ENCODE data around the gene LANCL2.
"Not testable (repeated sequence)": the region's sequence is repeated elsewhere in the genome, so short reads cannot be mapped to it uniquely, and the experiment has no call there.

Gene LANCL2

DNA sequence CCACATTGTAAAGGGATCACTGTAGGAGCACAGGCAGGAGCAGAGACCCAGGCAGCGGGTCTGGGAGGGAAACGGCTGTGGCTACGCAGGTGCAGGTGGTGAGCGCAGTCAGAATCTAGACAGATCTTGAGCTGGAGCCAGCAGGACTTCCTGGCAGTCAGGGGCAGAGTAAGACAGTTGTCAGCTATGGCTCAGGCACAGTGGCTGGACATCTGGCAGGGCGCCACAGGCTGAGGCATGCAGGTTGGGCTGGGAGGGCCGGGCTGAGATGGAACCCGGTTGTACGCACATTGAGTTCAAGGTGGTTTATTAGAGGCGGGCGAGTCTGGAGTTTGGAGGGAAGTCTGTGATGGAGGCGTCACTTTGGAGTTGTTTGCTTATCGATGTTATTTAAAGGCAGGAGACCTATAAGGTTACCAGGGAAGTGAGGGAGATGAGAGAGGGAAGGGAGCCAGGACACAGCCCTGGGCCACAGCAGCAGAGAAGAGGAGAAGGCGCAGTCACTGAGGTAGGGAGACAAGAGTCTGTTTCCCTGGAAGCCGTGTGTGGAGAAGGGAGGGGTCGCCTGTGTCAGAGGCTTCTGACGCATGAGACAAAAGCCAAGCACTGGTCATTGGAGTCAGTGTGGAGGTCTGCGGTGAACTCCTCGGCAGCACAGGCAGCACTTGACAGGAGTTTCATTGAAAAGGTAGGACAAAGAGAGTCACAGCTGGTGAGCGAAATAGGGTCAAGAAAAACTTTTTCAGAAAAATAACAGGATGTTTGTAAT is 73.8 kb downstream of the LANCL2 start:
- DNase-seq: no peak

DNA sequence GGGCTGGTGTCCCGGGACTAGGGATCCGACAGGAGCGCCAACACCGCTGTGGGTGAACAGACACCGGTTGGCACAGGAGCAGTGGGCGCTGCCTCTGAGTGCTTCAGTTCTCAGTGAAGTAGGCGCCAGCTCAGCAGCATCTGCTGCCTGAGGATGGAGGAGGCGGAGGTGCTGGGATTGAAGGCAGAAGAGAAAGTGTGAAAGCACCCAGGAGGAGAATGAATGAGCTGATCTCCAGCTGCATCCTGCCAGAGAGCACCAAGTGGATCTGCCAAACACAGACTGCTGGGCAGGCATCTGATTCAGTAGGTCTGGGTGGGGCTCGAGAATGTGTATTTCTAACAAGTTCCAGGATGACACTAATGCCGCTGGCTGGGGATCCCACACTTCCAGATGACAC is 74.5 kb downstream of the LANCL2 start:
- no peak for DNase-seq

DNA sequence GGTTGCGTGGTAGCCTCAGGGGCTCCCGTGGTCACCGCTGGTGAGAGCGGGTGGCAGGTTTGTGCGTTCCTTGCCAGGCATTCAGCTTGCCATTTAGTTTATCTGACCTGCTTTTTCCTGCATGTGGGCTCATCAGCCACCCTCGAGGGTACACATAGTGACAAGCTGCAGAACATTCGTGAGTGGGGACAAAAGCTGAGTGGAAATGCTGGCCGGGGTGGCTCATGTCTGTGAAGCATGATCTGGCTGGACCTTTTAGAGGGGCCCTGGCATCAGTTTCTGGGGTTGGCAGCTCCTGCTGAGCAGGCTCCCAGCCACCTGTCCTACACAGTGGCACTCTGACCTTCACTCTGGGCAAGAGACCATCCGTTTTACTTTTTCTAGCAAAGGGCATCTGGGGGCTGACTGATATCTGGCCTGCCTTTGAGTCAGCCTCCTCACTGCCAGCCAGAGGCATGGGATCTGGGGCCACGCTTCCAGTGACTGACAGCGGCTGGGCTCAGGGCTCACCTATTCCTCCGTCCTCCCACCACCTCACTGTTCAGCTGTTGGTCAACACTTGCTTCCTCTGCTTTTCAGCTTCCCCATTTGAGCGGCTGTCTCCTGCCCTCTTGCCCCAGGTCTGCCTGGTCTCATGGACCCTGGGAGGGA is 75.0 kb downstream of the LANCL2 start:
- DNase-seq: no peak

DNA sequence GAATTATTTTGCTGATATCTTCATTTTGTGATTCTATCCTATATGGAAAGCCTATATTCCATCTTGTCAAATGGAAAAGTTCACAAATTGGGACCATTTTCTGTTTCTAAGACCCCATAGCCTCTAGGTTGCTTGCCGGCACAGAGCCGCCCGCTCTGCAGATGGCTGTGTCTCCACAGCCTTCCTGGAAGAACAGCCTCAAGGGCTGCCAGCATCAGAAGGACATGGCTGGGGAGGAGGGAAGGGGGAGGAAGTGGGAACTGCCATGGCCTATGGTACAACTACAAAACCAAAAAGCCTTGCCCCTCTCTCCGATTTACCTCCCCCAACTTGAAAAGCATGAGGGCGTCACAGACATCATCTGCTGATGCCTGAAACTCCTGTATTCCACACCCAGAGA is 75.9 kb downstream of the LANCL2 start:
- no peak for DNase-seq

DNA sequence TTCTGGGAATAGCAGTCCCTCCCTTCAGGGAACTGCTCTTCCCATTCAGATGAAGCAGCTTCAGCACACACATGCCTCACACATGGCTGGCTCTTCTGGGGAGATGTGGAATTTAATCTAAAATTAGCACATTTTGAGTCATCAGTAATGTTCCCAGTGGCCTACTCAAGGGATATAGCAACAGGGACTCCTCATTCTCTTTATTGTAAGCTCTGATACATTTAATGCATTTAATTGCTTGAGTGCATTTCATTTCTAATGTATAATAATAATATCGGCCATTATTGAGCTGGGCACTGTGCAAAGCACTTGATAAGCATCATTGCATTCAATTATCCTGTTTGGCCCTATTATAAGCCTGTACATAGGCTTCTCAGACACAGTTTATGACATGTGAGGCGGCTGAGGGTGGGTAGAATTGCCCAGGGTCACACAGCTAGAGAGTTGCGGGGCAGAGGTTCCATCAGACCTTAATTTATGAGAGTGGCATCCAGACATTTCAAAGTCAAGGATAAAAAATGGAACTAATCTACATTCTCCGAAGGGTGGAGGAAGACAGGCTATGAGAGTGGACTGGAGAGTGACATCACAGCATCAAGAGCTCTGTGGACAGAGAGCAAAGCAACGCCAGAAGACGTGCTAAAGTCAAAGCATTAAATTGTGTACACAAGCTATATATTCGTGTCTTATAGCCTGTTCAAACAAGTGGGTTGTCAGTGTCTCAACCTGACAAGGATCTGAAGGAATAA is 76.8 kb downstream of the LANCL2 start:
- DNase-seq: no peak

DNA sequence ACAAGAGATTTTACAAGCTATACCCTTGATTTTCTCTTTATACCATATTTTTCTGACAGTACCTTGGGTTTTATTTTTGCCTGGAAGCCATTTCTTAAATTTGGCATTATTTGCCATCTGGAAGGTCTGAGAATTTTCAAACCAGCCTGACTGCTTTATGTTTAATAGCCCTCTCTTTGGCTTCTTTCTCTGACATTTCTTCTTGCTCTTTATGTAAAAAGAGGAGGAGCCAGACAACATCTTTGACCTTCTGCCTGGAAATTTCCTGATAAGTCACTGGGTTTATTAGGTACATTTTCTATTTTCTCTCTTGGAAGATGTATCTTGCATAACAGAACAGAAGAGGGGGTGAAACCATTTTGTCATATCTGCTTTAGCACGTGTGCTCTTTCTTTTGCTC is 79.6 kb downstream of the LANCL2 start:
- DNase-seq: no peak

DNA sequence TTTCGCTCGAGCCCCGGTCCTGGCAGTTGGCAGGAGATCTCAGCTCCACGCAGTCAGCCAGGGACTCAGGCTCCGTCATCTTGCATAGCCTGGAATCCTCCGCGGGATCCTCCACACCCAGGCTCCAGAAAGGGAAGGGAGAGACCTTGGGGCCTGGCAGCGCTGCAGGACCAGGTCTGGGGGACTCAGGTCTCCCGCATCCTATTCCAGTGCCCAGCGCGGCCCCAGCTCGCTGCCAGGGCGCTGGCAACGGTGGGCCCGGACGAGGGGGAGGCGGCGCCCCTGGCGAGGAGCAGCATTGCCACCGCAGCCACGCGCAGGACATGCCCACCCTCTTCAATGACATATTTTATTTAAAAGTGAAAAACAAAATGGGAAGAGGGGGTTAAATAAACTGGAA is 83.4 kb downstream of the LANCL2 start:
- no peak for DNase-seq

DNA sequence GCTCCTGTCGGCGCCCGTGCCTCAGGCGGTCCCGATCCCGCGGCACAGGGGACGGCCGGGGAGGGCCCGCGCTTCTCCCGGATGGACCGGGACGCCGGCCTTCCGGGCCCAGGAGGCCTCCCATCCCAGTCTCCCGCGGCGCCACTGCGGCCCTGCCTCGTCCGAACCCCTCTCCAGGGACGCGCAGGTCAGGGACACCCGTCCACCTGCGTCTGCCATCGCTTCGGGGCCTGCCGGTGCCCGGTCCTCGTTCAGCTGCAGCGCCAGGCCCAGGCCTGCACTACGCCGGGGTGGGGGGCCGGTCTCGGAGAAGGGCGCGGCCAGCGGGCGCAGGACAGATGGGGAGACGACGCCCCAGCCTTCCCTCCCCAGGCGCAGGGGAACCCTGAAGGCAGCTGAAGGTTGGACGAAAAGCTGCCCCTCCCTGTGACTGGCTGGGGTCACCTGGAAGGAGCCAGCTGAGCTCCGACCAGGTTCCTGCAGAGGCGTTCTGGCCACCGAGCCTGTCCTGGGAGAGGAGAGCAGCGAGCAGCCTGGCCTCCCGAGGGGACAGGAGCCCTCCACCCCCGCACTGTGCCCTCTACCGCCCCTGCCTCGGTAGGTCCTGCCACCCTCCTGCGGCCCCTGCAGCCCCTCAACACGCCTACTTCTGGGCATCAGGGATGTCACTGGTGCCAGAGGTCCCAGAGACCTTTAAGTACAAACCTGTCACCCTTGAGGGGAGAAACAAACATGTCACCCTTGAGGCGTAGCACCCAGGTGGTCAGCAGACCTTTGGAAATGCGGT is 84.3 kb downstream of the LANCL2 start:
- no peak for DNase-seq

DNA sequence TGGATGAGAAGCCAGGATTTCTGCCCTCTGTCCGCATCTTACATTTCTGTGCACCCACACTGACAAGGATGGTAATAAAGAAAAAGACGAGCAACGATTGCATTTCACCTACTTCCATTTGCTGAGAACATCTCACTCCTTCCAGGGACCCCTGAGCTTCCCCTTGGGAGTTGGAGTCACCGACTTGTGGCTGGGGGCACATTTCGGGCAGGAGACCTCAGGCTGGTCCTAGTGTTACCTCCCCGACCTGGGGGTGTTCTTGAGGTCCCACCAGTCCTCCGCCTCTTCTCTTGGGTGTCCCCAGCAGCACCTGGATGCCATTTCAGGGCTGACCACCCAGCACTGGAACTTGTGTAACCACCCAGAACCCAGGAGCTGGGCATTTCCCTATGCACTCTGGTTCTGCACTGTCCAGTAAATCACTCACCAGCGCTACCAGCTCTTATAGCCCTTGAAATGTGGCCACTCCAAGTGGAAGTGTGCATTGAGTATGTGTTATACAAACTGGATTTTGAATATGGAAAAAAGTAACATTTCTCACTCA is 84.9 kb downstream of the LANCL2 start:
- no peak for DNase-seq

DNA sequence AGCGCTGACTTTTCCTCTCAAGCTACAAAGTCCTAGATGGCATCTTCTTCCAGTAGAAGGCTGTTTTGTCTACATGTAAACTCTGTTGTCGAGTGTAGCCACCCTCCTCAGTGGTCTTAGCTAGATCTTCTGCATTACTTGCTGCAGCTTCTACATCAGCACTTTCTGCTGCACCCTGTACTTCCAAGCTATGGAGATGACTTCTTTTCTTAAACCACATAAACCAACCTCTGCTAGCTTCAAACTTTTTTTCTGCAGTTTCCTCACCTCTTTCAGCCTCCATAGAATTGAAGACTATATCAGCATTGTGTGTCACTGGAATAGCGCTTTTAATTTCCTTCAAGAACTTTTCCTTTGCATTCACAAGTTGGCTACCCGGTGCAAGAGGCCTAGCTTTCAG is 87.8 kb downstream of the LANCL2 start:
- DNase-seq: no peak

DNA sequence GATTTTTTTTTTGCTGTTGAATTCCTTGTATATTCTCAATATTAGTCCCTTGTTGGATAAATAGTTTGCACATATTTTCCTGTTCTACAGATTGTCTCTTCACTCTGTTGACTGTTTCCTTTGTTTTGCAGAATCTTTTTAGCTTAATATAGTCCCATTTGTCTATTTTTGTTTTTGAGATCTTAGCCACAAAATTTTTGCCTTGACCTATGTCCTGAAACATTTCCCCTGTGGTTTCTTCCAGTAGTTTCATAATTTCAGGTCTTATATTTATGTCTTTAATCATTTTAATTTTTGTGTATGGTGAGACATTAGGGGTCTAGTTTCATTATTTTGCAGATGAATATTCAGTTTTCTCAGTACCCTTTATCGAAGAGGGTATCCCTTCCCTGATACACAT is 92.7 kb downstream of the LANCL2 start:
- no peak for DNase-seq

DNA sequence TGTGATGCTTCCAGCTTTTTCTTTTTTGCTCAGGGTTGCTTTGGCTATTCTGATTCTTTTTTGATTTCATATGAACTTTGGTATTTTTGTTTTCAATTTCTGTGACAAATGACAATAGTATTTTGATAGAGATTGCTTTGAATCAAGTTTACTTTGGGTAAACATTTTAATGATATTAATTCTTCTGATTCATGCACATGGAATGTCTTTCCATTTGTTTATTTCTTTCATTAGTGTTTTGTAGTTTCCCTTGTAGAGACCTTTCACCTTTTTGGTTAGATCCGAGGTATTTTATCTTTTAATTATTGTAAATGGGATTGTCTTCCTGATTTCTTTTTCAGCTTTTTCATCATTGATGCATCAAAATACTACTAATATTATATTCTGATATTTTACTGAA is 93.2 kb downstream of the LANCL2 start:
- no peak for DNase-seq

DNA sequence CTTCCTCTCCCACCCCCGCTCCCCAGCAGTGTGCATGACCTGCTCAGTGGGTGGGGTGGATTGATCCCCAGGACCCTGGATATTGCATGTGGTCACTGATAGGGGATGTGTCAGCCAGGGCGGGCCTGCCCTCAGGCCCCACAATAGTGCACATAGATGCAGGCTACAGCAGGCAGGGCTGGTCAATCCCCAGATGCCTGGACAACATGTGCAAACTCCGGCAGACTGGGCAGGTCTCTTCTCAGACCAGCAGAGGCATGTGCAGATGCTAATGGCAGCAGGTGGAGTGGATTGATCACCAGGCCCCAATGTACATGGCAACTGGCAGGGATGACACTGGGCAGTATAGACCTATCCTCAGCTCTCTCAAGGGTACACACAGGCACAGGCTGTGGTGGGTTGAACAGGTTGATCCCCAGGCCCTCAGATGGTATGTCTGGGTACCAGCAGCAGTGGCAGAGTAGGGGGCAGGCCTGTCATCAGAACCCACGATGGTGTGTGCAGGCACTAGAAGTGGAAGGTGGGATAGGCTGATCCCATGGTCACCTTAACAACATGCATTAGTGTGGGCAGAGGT is 98.6 kb downstream of the LANCL2 start:
- no peak for DNase-seq

DNA sequence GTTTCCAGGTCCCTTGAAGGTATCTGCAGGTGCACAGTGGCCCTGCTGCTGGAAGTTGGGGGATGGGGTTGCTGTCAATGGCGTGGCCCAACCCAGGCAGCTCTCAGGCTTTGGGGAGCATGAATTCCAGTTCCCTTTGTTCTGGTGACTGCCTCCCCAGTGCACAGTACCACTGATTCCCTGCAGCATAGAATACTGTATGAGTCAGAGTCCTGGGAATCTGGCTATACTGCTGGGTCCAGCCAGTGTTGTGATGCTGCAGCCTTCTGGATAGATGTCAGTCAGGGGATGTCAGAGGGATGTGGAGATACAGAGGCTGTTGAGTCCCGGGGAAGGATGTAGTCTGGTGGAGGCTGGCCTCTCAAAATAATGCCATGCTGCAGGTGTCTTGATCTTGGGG is 99.3 kb downstream of the LANCL2 start:
- DNase-seq: no peak

DNA sequence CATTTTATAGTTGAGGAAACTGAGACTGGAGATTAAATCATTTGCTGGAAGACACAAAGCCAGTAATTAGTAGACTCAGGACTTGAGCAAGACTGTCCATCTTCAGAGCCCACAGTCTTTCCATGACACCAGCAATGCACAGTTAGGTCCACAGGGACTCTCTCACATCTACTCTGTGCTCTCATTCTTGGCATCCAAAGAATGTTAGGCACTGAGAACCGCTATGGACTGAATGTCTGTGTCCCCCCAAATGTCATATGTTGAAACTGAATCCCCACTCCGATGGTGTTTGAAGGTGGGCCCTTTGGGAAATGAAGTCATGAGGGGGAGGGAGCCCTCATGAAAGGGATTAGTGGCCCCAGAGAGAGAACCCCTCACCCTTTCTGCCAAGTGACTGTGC is 100.6 kb downstream of the LANCL2 start:
- no peak for DNase-seq

DNA sequence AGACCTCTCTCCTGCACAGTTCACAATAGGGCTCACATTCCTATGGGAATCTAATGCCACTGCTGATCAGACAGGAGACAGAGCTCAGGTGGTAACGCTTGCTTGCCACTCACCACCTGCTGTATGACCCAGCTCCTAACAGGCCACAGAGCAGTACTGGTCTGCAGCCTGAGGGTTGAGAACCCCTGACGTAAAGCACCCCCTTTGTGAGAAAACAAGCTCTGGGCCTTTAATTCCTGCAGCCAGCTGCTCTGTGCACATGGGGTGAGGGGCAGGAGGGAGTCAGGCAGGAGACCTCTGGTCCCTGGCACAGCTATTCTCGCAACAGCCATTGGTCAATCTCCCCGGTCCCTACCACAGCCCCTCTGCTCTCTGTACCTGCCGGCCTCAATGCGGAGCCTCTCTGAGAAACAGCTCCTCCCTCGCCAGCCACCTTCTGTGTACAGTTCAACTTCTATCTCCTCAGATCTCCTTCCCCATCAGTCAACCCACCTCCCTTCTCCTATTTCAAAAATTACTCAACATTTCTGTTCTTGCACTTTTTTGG is 102.0 kb downstream of the LANCL2 start:
- DNase-seq: no peak

DNA sequence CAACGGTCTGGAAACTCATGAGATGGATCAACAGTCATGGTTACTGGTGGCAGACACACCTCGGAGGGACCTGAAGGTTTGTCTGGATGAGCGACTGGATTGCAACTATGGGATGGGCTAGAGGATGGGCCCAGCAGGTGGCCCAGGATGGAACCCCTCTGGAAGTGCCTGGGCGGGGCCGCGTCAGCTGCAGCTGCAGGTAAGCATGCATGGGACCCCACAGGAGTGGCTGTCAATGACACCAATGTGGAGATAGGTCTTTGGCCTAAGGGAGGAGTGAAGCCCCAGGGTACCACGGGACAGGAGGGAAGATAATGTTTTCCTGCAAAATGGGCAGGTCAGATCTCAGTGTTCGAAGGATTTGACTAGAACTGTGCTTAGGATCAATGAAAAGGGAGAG is 103.4 kb downstream of the LANCL2 start:
- no peak for DNase-seq

DNA sequence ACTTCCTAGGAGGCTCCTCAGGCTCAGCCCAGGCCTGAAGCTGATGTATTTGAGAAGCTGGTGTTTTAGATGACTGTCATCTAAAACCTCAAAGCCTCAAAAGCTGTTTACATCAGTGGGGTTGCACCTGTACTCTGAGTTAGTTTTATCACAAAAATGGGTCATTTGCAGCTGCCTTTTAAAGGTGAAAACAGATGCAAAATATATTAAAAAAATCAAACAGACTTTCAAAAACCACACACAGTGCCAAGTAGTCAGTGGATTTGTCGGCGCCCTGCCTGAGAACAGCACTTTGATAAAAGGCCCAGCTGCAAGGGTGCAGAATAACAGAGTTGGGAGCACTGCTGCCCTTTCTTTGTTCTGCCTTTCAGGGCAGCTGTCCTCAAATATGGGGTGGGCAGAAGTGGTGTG is 104.1 kb downstream of the LANCL2 start:
- no peak for DNase-seq

DNA sequence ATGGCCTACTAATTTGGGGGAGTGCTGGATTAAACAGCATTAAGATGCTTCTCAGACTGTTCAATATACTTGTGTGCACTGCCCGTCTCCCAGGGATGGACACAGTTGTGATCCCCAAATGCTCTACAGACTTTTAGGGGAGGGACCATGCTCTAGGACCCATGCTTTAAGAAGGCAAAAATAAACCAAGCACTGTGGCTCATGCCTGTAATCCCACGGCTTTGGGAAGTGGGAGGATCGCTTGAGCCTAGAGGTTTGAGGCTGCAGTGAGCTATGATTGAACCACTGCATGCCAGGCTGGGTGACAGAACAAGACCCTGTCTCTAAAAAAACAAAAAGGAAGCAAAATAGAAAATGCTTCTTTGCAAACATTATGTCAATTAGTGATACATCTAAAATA is 104.6 kb downstream of the LANCL2 start:
- DNase-seq: no peak

DNA sequence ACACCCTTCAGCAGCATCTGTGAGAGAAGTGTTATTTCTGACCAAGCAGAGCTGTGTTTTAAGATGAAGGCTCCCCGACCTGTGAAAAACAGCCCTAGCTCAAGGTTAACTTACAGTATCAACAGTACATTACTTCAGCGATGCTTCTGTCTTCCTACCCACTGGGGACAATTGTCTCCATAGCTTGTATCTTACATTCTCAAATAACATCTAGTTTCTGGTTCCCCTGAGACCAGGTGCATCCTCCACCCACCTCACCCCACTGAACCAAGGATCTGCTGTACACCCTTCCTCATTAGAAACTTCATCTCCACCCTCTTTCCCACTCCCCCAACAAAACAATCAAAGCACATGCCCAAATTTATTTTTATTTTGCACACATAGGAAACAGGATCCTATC is 105.1 kb downstream of the LANCL2 start:
- DNase-seq: no peak

DNA sequence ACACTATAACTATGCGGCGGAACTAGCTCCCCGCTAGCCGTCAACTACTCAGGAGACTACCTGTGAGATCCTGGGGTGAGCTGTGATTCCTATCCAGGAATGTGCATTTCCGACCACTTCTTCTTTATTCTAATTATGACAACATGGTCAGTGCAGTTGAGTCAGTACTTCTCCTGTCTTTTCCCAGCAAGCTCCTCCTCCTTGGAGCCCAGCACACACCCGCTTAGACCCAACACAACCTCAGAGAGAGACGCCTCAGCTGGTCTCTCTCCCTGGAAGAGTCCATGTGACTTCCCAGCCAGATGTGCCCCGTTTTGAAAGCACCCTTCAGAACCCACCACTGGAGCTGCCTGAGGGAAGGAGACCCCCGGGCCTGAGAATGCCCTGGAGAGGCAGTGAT is 106.5 kb downstream of the LANCL2 start:
- not testable (repeated sequence) for DNase-seq

DNA sequence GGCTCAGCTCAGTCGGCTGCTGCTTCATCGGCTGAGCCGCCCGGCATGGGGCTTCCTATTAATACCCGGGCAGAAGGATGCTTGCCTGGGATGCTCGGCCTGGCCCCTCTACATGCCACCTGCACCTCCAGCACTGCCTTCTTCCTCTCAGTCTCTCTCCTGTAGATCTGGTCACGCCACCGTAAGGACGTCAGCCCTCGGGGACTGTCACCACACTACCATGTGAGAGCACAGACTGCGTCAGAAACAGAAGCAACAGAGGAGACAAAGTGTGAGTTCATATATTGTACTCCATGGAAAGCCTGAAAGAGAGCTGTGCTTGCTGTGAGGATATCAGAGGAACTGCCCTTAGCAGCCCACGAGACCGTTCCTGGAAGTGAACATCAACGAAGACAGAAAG is 107.3 kb downstream of the LANCL2 start:
- DNase-seq: not testable (repeated sequence)

All from stimulated activated CD4-positive, alpha-beta T cell treated with anti-CD3 and anti-CD28 coated beads, Interleukin-4, amount 100 ng/mL, for 24 hours (primary cell).